ENCODE measurements around the gene LRRC8B.

- TF ChIP-seq PATZ1 (CRISPR knock-in tag; IDR thresholded peaks at IDR 0.05; ENCODE audit: borderline replicate concordance) = no peak
- no peak for TF ChIP-seq ZFP30 (CRISPR knock-in tag; IDR thresholded peaks at IDR 0.05)
- no peak for TF ChIP-seq OSR1 (CRISPR knock-in tag; IDR thresholded peaks at IDR 0.05)
- no peak for TF ChIP-seq GLIS3 (CRISPR knock-in tag; IDR thresholded peaks at IDR 0.05)
- TF ChIP-seq ZNF70 (CRISPR knock-in tag; IDR thresholded peaks at IDR 0.05) = no peak
- TF ChIP-seq ZNF8 (CRISPR knock-in tag; IDR thresholded peaks at IDR 0.05) = no peak
- TF ChIP-seq ISL1 (CRISPR knock-in tag; IDR thresholded peaks at IDR 0.05) = no peak
- TF ChIP-seq ZNF565 (CRISPR knock-in tag; conservative IDR thresholded peaks at IDR 0.05; ENCODE audit: low read depth) = no peak
- TF ChIP-seq ESRRG (CRISPR knock-in tag; IDR thresholded peaks at IDR 0.05) = no peak
- TF ChIP-seq RARB (CRISPR knock-in tag; IDR thresholded peaks at IDR 0.05) = no peak
These were observed 105.4 kb downstream of the LRRC8B start for GRCh38 chr1:89630048-89630447.

Data from SK-N-SH treated with all-trans-retinoic acid at 6 μM for 48 hours (cell line).